Midbrain (tissue), 1 donor: ENCODE results near the gene CCNI.

Source experiments
- DNase-seq: peaks from one replicate; lab custom pipeline; 2025; lab: John Stamatoyannopoulos, UW

The CCNI gene

GRCh38 chr4:77002321-77003107 lies 73.3 kb downstream of the CCNI start:
- no peak for DNase-seq

GRCh38 chr4:77001907-77002306 lies 73.9 kb downstream of the CCNI start:
- no peak for DNase-seq

GRCh38 chr4:76998251-76998901 lies 77.4 kb downstream of the CCNI start:
- DNase-seq = no peak

GRCh38 chr4:76997532-76997931 lies 78.3 kb downstream of the CCNI start:
- no peak for DNase-seq
